ENCODE results near the gene ATG10.

DNA sequence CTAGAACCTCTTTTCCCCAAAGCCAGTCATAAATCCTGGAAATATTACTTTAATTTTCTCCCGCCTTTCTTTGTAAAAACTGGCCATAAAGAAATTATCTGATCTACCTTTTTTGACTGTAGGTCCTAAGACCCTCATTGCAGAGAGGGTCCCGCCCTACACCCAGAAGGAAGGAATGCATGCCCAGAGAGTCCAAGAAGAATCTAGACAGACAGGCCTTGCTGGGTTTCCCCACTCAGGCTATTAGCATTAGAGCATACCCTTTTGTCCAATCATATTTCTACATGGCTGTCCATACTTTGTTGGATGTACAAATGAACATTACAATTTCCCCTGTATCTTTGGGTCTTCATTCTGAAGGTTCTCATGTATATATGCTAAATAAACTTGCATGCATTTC, 1.9 kb upstream of the ATG10 start:
- TF ChIP-seq CTCF (IDR thresholded peaks at IDR 0.05) (no peak), POLR2A (IDR thresholded peaks at IDR 0.05) (no peak), EP300 (IDR thresholded peaks at IDR 0.05) (no peak), POLR2AphosphoS5 (IDR thresholded peaks at IDR 0.05) (no peak)

All from suprapubic skin (tissue), 4 donors.